COLO668 (cell line): ENCODE data around the gene PLPP1.

Experiments
- DNase-seq: peaks from one replicate; lab custom pipeline; 2025; ENCODE audit not compliant: unreplicated experiment; lab: John Stamatoyannopoulos, UW

Gene PLPP1

DNA sequence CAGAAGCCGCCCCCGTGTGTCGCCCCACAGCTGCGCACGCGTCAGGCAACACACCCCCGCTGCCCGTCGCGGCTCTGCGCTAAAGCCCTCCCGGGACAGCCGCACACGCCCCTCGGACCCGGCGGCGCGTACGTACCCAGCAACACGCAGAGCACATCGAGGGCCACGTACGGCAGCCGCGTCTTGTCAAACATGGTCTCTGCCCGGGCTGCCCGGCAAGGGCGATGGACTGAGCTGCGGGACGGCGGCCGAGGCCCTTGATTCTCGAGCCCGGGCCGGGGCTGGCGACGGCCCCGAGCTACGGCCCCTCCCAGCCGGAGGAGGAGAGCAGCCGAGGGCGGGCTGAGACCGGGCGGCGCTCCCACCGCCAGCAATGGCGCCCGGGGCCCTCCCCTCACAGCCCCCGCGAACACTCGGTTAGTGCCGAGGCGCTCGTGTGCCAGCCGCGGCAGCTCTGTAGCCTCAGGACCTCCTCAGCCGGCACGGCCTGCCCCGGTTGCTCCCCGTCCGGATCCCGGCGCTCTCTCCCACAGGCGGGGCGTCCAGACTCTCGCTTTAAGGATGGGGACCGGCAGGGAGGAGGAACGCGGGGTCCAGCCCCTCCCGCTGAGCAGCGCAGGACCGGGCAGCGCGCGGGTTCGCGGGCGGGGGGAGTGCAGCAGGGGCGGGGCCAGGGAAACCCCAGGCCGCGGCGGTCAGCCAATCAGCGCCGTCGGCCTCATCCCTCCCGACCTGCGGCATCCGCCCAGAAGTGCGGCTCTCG is at the start of gene PLPP1:
PLPP1 (minus strand) TSS at position 529 of the 763 bp plus-strand sequence; CDS start at position 194, 335 bp downstream.
- DNase-seq = peak; percentile 85

DNA sequence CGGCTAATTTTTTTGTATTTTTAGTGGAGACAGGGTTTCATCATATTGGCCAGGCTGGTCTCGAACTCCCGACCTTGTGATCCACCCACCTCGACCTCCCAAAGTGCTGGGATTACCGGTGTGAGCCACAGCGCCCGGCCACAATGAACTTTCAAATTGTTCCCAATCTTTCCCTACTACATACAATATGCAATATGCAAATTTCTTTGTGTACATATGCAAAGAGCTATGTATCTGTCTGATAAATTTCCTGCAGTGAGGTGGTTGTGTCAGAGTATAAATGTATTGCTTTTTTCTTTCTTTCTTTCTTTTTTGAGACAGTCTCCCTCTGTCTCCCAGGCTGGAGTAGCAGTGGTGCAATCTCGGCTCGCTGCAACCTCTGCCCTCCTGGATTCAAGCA is 48.8 kb upstream of the PLPP1 start:
- DNase-seq = no peak

DNA sequence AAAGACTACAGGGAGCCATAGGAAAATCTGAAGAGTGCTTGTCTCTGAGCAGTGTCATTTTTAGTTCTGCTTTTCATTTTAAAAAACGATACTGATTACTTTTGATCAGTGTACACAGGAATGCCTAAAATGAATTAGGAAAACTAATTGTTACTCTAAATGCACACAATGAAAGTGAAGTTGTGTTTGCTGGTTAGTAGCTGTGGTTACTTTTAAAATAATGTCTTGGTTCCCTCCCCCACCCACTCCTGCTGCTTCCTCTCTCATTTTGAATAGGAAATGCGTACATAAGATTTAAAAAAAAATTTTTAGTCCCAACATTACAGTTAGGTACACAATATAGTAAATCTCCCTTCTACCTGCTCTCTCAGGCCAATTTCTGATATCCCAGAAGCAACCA is 47.5 kb upstream of the PLPP1 start:
- DNase-seq = no peak

DNA sequence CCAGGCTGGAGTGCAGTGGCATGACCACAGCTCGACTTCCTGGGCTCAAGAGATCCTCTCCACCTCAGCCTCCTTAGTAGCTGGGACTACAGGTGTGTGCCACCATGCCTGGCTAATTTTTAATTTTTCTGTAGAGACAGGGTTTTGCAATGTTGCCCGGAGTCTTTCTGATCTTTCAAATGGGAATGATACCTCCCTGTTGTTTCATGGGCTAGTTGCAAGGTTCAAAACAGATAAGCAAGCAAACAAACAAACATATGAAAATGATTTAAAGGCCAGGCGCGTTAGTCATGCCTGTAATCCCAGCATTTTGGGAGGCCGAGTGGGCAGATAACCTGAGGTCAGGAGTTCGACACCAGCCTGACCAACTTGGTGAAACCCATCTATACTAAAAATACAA is 45.3 kb upstream of the PLPP1 start:
- DNase-seq = no peak

DNA sequence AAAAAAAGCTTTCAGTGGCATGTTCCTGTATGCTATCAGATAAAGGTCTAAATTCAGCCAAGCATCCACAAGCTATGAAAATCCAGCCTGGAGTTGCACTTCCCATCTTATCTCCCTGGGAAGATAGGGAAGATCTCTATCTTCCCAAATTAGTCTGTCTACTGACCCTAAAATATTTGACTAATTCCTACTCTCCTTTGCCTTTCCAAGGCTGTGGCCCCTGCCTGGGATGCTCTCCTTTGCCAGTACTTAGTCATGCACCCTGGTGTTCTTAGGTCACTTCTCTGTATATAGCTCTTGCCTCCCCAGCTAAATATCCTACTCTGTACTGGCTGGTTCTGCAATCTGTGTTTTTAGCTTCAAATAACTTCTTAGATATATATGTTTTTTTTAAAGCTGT is 44.0 kb upstream of the PLPP1 start:
- DNase-seq = no peak

DNA sequence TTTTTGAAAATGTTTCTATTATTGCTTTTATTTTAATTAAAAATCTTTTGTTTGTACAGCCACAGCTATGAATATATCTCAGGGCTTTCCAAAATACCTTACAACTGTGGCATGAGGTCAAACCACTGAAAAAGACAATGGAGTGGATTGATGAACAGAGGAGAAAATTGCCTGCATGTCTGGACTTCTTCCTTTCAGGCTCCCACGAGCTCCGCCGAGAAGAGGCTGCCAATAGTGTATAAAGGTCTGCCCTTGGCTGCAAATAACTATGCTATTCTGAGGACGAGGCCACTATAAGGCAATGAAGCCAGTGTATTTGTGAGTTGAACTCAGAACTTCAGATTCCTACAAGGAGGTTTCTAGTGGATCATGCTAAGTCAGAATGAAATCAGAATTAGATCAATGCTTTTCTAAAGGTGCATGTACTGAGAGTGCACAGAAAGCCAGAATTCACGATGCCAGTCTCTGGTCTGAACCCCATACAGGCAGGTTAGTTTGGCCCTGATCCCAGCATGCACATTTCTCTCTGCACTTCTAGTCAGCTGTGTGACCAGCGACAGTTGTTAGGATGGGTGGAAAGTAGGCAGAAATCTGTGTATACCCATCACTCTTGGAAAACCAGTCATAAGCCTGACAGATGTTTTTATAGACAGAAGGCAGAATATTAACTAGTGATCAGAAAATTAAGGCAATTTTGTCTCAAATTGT is 42.7 kb upstream of the PLPP1 start:
- no peak for DNase-seq

DNA sequence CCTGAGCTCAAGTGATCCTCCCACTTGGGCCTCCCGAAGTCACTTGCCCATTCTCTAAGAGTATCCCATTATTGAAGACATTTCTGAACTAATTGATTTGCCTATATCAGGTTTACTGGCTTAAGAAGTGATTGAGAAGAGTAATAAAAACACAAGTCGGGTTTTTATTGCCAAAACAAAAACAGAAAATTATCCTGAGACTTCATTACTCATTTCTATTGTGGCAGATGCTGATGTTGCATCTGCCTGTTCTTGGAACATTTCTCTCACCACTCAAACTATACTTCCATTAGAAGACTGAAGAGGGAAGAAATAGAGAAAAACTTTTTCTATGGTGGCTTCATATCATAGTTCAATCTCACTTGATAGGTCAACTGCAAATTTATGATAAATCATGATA is 41.9 kb upstream of the PLPP1 start:
- DNase-seq = no peak

DNA sequence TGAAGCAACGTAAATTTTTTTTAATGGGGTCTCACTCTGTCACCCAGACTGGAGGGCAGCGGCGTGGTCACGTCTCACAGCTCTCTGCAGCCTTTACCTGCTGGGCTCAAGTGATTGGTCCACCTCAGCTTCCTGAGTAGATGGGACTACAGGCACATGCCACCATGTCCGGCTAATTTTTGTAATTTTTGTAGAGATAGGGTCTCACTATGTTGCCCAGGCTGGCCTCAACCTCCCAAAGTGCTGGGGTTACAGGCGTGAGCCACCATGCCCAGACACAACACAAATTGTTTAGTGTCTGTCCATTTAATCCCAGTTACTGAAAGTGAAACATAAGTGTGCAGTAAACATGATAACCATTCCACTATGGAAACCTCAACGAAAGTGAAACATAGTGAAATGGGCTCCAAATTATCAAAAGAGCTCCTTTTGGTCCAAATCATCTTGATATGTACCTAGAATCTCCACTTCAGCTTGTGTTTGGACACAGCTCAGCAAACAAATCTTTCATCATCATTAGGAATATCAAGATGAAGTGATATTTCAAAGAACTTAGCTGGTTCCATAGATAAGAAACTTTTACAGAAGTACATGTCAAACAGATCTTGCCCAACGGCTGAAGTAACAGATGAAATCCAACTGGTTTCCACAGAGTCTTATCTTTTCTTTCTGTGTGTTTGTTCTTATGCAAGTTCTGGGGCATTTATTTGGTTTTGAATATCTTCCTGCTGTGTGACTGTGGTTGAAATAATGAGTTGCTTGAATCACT is 41.2 kb upstream of the PLPP1 start:
- DNase-seq = no peak

DNA sequence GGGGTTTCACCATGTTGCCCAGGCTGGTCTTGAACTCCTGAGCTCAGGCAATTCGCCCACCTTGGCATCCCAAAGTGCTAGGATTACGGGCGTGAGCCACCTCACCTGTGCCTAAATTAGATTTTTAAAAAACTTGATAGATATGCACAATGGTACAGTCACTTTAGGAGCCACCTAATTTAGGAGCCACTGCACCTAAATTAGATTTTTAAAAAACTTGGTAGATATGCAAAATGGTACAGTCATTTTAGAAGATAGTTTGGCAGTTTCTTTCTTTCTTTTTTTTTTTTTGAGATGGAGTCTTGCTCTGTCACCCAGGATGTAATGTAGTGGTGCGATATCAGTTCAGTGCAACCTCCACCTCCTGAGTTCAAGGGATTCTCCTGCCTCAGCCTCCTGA is 37.8 kb upstream of the PLPP1 start:
- DNase-seq = no peak

DNA sequence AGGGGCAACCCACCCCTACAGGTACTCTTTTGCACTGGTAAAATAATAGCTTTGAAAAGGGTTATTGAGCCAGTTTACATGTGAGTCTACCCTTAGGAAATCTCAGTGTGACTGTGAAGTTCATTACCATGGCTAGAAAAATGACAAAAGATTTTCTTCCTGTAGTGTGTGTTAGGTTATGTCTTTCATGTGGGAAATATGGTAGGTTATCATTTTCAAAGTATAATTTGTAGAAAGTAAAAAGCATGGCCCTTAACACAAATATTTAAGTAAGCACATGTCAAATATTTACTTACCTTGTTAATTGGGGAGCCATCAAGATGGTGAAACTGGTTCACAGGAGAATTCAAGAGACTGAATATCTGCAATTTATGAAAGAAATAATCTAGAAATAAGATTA is 37.3 kb upstream of the PLPP1 start:
- DNase-seq = no peak

DNA sequence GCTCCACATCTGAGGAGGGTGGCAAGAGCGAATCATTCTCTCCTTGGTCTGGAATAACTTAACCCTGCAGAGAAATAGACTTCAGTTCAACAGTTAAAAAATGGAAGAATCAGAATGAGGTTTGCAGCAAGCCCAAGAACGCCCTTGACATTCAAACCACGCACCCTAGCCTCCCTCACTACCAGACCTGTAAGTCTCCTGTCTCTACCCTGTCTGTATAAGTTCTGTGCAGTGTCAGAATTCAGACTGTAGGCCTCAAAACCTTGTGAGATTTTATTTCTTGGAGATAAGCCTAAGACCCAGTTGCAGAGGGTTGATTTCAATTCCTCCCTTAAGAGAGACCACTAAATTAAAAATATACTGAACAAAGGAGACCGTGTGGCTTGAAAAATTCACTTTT is 35.8 kb upstream of the PLPP1 start:
- no peak for DNase-seq

DNA sequence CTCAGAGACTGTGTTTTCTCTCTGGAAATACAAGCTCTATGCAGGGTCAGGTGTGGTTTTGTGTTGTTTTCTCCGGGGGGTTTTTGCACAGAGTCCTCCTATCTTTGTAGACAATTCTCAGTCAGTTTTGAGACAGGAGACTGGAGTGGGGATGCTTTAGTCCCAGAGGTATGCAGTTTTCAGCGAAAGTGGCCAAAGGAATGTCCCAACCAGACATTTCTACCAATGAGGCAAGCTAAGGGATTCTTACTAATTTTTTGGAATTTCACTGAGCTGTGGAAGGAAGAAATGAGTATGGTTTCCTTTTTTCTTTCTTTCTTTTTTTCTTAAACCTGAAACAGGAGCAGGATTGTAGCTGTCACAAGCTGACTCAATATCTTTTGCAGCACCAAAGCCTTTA is 35.3 kb upstream of the PLPP1 start:
- no peak for DNase-seq

DNA sequence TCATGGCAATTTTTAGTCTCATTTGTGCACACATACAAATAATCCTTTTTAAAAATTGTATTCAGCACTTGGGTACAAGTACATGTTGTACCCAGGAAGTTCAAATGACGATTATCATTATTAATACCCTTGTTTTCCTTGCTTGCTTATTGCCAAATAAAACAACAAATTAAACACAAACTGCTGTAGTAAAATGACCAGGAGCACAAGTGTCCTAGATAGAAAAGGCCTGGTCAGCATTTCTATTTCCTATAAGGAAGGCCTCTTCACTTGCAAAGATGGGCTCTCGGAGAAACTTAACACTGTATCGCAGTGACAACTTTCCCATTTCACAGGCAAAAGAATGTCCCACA is 34.7 kb upstream of the PLPP1 start:
- DNase-seq = no peak

DNA sequence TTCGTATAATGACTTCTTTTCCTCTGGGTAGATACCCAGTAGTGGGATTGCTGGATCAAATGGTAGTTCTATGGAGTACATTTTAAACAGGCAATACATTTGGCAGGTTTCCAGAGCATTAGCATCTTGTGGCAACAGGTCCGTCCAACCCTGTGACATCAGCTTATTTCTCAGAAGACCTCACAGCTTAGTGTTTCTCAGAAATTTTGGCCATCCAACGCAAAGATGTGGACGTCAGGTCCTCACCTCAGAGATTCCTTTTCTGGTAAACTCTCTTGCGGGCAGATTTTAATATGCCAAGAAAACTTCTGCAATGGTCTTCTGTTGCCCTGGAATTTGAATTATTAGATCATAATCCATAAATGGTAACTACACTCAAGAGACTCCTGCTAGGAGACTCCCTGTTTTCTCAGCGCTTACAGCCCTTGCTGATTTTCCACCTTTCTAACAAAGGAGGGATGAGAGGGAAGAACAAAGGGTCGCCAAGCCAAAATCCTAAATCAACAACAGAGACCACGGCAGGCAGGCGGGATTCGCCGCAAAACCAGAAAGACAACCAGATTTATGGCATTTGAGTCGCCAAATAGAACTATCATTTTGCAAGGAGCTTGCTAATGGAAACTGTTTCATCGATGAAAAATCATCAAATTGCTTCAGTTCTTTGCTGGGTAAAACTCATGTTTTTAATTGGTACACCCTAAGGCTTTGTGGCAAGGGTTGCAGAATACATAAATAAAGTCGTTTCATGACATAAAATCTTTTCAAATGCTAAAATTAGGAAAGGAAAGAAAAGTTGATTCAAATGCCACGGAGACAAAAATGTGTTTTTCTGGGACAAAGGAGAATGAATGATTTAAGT is 34.1 kb upstream of the PLPP1 start:
- DNase-seq = no peak

DNA sequence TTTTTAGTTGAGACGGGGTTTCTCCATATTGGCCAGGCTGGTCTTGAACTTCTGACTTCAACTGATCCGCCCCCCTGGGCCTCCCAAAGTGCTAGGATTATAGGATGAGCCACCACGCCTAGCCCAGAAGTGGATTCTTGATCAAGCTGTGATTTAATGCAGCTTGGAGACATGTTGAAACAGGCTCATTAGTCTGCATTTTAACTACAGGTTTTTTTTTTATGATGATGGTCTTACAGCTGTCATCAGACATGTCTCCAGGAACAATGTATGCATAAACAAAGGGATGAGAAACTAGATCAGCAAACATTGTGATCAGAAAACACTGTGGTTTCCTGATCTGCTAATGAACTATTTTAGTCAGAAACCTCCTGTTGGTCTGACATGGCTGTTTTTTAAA is 30.0 kb upstream of the PLPP1 start:
- DNase-seq = peak; percentile 4

DNA sequence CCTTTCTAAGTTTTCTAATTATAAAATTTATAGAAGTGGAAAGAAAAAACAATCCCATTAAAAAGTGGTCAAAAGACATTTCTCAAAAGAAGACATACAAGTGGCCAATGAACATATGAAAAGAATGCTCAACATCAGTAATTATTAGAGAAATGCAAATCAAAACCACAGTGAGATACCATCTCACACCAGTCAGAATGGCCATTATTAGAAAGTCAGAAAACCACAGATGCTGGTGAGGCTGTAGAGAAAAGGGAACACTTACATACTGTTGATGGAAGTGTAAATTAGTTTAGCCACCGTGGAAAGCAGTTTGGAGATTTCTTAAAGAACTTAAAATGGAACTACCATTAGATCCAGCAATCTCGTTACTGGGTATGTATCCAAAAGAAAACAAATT is 23.7 kb upstream of the PLPP1 start:
- no peak for DNase-seq

DNA sequence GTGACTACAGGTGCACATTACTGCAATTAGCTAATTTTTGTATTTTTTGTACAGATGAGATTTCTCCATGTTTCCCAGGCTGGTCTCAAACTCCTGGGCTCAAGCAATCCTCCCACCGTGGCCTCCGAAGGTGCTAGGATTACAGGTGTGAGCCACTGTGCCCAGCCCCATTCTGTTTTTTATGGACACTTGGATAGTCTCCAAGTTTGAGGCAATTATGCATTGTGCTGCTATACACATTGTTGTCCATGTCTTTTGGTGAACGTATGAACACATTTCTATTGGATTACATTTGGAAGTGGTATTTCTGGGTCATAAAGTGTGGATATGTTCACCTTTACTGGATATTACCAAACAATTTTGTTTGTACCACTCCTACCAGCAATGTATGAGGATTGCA is 22.4 kb upstream of the PLPP1 start:
- DNase-seq = peak; percentile 28

DNA sequence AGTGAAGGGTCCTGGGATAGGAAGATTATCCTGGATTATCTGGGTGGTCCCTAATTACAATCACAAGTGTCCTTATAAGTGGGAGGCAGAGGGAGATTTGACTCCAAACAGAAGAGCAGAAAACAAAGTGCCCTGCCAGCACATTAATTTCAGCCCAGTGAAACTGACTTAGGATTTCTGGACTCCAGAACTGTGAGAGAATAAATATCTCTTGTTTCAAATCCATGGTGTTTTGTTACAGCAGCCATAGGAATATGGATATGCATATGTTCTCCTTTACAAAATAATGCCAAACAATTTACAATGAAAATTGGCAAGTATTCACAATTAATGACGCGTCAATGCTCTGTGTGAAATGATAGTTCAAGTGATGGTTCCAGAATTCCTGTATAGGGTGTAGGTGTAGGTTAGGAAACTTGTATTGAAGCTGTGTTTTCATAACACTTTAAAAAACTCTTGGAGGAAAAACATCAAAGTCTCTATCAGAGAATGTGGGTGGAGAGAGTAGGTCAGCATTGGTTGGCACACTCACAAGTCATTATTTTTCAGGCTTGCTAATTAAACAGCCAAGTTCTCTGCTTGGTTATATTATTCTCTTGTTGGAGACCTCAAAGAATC is 19.9 kb upstream of the PLPP1 start:
- no peak for DNase-seq

DNA sequence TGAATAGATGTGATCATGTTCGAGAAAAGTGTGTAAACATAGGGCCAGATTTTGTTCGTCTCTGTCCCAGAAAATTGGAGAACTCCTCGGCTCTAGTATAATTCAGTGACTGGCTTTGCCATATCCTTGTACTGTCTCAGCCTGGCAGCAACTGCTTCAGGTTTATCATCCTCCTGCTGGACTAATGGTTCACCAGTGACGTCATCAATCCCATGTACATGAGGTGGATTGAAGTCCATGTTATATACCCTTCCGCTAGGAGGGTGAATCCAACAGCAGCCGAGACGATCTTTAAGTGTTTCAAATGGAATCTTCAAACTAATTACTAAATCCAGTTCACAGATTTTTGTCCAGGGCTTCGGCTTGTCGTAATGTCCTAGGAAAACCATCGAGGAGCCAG is 17.1 kb upstream of the PLPP1 start:
- DNase-seq = no peak

DNA sequence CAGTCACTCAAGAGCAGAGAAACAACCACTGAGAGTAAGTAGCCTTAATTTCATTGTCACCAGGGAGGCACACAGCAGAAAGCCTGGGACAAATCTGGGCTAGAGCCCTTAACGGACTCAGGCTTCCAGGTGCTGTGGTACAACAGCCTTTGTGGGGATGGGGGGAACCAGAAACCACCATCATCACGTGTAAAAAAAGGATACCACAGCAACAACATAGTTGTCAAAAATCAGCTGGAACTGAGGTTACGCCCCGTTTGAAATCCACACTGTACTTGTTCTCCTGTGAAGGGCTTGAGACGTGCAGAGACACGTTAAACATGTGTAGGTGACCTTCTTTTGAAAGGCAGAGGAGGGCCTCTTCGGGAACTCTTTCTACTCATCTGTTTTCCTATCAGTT is 16.6 kb upstream of the PLPP1 start:
- no peak for DNase-seq

DNA sequence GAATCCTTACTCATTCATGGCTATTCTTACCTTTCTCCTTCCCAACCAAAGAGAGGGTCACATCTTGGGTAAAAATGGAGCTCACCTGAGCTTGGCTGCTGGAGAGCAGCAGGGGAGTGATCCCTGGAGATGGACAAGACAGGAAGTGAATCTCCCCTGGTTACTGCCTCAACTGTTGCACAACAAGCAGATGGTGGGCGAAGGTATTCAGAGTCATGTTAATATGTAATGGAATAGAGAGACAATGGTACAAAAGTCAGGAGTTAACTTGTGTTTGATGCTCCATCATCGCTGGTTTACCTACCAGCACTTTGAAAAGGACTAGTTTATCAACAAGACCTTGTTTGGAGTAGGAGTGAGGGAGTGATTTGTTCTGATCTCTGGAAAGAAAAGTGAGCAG is 13.0 kb upstream of the PLPP1 start:
- no peak for DNase-seq
